GM23338 (cell line): ENCODE measurements around the gene CRYL1.

Experiments used
- CREB1 ChIP-seq: fragments of 250-450 bp; sonication (Bioruptor Pico); IDR thresholded peaks from 2 replicates; pipeline ENCODE4 v1.5.0; 2020; ENCODE audit warnings: low read depth, mild to moderate bottlenecking, moderate library complexity
- CTCF ChIP-seq, 2 experiments: fragments of 200-600 bp in 1 of 2; sonication (generic) in 1 of 2; conservative IDR thresholded peaks; 2 replicates each; pipeline versions ENCODE4 v1.5.1 to v1.6.1; 2016 to 2017; ENCODE audit warnings: antibody characterized with exemption in 2 of 2, low read depth in 2 of 2, mild to moderate bottlenecking in 2 of 2, moderate library complexity in 1 of 2
- EZH2 ChIP-seq: fragments of 200-600 bp; sonication (generic); IDR thresholded peaks from one replicate; pipeline ENCODE4 v1.8.0; 2017; ENCODE audit warnings: antibody characterized with exemption, mild to moderate bottlenecking, low read depth; ENCODE audit not compliant: unreplicated experiment
- EZH2phosphoT487 ChIP-seq: fragments of 200-600 bp; sonication (generic); IDR thresholded peaks from one replicate; pipeline ENCODE4 v1.8.1; 2018; ENCODE audit warnings: antibody characterized with exemption; ENCODE audit not compliant: unreplicated experiment
- JUNB ChIP-seq: IDR thresholded peaks from one replicate; pipeline ENCODE4 v1.6.1; 2016; ENCODE audit warnings: antibody characterized with exemption; ENCODE audit not compliant: unreplicated experiment
- NANOG ChIP-seq: IDR thresholded peaks from 2 replicates; pipeline ENCODE4 v1.6.1; 2016; ENCODE audit warnings: antibody characterized with exemption, borderline replicate concordance
- POLR2AphosphoS5 ChIP-seq: IDR thresholded peaks from 2 replicates; pipeline ENCODE4 v1.6.1; 2016; ENCODE audit warnings: antibody characterized with exemption, low read depth
- STAT1 ChIP-seq: IDR thresholded peaks from one replicate; pipeline ENCODE4 v1.6.1; 2016; ENCODE audit warnings: antibody characterized with exemption; ENCODE audit not compliant: unreplicated experiment
- ZNF114 ChIP-seq: fragments of 250-450 bp; sonication (Bioruptor Pico); IDR thresholded peaks from 2 replicates; pipeline ENCODE4 v1.5.0; 2020; ENCODE audit warnings: mild to moderate bottlenecking, moderate library complexity
- ZNF331 ChIP-seq: fragments of 250-450 bp; sonication (Bioruptor Pico); IDR thresholded peaks from 2 replicates; pipeline ENCODE4 v1.5.0; 2020; ENCODE audit warnings: low read depth, mild to moderate bottlenecking, moderate library complexity
- TF ChIP-seq, protein P1 (sequence below): IDR thresholded peaks from 2 replicates; pipeline ENCODE4 v1.6.1; 2016; ENCODE audit warnings: antibody characterized with exemption
- TF ChIP-seq, protein P2 (sequence below): IDR thresholded peaks from one replicate; pipeline ENCODE4 v1.6.1; 2018; ENCODE audit warnings: antibody characterized with exemption; ENCODE audit not compliant: unreplicated experiment

GRCh38 chr13:20525144-20525600 is 485 bp downstream of the CRYL1 start:
- no peak for TF ChIP-seq POLR2AphosphoS5
- no peak for TF ChIP-seq CTCF (conservative IDR thresholded peaks at IDR 0.05; ENCODE audit: low read depth in 2 of 2)
- TF ChIP-seq, protein P1, sequence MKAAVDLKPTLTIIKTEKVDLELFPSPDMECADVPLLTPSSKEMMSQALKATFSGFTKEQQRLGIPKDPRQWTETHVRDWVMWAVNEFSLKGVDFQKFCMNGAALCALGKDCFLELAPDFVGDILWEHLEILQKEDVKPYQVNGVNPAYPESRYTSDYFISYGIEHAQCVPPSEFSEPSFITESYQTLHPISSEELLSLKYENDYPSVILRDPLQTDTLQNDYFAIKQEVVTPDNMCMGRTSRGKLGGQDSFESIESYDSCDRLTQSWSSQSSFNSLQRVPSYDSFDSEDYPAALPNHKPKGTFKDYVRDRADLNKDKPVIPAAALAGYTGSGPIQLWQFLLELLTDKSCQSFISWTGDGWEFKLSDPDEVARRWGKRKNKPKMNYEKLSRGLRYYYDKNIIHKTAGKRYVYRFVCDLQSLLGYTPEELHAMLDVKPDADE = no peak
- TF ChIP-seq, protein P2, sequence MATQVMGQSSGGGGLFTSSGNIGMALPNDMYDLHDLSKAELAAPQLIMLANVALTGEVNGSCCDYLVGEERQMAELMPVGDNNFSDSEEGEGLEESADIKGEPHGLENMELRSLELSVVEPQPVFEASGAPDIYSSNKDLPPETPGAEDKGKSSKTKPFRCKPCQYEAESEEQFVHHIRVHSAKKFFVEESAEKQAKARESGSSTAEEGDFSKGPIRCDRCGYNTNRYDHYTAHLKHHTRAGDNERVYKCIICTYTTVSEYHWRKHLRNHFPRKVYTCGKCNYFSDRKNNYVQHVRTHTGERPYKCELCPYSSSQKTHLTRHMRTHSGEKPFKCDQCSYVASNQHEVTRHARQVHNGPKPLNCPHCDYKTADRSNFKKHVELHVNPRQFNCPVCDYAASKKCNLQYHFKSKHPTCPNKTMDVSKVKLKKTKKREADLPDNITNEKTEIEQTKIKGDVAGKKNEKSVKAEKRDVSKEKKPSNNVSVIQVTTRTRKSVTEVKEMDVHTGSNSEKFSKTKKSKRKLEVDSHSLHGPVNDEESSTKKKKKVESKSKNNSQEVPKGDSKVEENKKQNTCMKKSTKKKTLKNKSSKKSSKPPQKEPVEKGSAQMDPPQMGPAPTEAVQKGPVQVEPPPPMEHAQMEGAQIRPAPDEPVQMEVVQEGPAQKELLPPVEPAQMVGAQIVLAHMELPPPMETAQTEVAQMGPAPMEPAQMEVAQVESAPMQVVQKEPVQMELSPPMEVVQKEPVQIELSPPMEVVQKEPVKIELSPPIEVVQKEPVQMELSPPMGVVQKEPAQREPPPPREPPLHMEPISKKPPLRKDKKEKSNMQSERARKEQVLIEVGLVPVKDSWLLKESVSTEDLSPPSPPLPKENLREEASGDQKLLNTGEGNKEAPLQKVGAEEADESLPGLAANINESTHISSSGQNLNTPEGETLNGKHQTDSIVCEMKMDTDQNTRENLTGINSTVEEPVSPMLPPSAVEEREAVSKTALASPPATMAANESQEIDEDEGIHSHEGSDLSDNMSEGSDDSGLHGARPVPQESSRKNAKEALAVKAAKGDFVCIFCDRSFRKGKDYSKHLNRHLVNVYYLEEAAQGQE = no peak
- TF ChIP-seq JUNB = no peak
- TF ChIP-seq EZH2 = no peak
- no peak for TF ChIP-seq ZNF331
- no peak for TF ChIP-seq STAT1
- no peak for TF ChIP-seq ZNF114
- no peak for TF ChIP-seq EZH2phosphoT487
- TF ChIP-seq CREB1 = 0 out of 2 replicates have a peak, but pooled peaks have one; percentile 33
- no peak for TF ChIP-seq NANOG
